GM21825 (cell line): ENCODE results near the gene SHISA6.

ENCODE experiments used
- ATAC-seq: cut with Tn5 transposase; IDR thresholded peaks from one replicate; pipeline ENCODE4 v1.9.1; 2021; ENCODE audit warnings: mild to moderate bottlenecking, moderate library complexity; ENCODE audit not compliant: unreplicated experiment

Gene SHISA6

DNA sequence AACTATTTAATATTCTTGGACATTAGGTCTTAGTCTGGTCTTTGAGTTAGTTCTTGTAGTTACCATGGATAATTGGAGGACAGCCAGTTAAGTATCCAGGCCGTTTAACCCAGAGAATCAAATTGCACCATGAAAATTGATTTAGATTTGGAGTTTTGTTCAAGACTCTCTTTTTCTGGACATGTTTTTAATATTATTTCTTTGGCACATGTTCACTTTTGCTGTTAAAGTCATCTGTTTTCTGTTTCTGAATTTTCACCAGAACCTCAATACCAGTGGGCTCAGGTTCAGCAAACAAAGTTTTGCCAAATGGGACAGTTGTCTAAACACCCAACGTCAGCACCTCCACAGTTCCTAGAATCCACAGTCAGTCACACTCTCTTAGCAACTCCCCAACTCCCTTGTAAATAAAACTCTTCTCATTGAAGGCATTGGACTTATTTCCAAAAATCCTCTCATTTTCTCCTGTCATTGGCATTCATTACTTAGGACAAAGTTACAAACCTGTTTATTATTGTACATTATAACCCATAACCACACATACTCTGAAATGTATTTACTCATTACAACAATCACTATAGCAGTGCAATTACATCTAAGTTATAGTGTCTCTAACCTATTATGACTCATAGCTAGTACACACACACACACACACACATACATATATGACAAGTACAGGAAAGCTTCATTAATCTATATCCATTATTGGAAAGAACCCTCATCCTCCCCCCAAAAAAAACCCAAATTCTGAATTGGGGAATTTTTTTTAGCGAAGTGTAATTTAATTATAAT, 323.8 kb downstream of the SHISA6 start:
- ATAC-seq = no peak

GRCh38 chr17:11565591-11565990, 324.6 kb downstream of the SHISA6 start:
- ATAC-seq = no peak

- ATAC-seq = no peak
Measured at GRCh38 chr17:11578998-11579397, 338.0 kb downstream of the SHISA6 start.

- ATAC-seq = no peak
Measured at GRCh38 chr17:11580677-11581076, 339.7 kb downstream of the SHISA6 start.

DNA sequence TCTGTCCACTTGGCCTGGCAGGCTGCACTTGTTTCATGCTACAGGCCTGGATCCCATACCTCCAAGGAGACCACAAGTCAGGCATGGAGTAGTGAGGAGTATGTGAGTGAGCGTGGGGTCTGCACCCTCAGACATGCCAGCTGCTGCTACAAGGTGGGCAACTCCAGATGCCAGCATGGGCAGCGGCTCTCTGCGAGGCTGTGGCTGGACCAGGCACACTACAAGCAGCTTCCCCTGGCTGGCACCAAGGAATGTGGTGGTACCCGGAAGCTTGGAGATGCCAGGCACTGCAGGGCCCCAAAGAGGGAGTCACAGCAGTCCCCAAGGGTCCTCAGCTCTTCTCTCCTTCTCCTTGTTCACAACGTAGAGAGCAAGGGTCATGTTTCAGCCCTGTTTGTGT, 341.2 kb downstream of the SHISA6 start:
- no peak for ATAC-seq

DNA sequence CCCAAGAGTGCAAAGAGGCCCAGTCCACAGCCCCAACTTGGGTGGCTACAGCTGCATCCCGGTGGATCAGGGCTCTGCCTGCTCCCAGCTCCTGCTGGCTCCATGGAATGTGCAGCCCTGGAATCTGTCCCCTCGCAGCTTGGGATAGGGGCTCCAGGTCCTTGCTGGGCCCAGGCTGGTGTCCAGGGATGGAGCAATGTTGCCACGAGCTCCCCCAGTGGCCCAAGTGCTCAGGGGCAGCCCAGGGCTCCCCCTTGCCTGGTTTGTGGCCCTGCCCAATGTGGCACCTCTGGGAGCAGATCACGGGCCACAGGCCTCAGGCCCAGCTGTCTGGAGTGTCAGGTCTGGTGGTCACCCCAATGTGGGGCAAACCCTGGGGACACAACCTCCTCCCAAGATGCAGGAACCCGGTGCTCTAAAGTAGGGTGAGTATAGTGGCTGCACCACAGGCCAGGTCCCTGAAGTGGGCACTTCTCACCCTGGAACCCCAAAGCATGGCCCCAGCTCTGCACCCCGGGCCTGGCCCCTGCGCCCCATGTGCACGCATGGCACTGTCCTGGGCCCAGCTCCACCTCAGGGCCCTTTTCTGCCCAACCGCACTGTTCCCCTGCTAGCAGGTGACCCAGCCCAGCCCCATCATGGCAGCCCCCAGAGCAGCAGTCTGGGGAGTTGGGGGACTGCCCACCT, 342.4 kb downstream of the SHISA6 start:
- ATAC-seq = no peak

DNA sequence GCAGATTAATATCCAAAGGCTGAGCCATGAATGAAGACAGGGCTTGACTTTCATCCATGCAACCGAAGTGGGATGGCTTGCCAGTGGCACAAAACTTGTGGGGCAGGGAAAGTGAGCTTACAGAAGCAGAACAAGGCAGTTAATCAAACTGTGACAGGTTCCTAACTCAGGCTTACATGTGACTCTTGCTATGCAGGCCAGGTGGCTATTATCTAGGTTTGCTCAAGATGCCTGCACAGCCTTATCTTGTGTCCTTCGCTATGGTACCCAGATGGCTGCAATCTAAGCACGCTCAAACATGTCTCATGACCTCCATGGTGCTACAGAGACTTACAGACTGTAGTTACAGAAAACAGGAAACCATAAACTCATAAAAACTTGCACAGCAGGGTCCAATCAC, 348.7 kb downstream of the SHISA6 start:
- no peak for ATAC-seq

GRCh38 chr17:11598274-11599221, 357.5 kb downstream of the SHISA6 start, which contains the start of gene DNAH9:
TSS of gene DNAH9 (plus strand) at chr17:11598470. CDS start at chr17:11598499, 29 bp downstream.
- no peak for ATAC-seq

DNA sequence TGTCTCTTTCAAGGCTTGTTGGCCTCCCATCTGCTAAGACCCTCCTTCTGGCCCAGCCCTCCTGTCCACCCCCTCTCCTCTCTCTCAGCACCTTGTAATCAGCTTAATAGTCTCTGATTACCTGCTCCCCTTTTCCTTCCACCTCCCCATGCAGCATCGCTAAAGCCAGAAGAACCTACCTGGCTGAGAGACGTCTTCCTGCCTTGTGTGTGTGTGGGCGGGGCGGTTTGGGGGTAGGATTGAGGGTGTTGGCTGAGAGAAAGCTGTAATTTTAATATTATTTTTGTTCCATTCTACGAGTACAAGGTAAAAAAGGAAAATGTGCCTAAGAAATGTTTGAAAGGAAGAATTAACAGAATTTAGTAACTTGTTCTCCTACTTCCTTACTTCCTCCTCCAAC, 360.6 kb downstream of the SHISA6 start:
- no peak for ATAC-seq

DNA sequence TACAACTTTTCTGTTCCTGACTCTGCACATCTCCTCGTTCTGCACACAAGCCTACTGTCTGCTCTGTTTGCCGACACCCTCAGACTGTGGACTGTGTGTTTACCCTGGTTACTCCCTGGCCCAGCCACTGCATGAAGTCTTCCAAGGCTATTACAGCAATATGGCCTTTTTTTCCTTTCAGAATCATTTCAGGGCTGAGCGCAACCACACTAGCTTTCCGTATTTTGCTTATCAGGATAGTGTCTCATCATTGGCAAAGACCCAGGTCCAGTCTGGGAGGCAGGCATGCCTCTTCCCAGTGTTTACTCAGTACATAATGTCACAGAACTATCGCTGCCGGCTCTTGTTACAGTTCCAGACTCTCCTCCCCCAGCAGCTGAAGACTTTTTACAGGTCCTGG, 367.4 kb downstream of the SHISA6 start:
- no peak for ATAC-seq

DNA sequence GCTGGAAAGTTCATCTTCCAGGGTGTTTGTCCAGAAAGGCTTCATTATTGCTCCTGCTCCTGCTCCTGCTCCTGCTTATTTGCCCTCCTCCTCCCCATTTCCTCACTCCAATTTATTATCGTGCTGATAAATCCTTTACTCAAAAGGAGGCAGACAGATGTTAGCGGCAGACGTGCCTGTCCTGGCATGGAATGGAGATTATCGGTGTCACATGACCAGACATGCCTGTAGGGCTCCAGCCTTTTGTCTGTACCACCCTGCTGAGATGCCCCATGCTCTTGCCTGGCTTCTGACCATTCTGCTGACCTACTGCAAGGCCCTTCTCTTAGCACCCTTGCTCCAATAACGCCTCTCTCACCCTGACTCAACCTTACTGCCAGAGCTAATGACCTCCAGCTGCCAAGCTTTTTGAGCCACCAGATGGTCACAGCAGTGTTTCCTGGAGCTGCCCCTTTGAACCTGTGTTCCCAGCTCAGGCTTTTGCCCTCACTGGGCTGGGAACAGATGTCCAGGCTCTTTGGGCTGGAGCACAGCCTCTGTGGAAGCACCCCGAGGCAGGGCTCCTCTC, 370.1 kb downstream of the SHISA6 start:
- no peak for ATAC-seq

DNA sequence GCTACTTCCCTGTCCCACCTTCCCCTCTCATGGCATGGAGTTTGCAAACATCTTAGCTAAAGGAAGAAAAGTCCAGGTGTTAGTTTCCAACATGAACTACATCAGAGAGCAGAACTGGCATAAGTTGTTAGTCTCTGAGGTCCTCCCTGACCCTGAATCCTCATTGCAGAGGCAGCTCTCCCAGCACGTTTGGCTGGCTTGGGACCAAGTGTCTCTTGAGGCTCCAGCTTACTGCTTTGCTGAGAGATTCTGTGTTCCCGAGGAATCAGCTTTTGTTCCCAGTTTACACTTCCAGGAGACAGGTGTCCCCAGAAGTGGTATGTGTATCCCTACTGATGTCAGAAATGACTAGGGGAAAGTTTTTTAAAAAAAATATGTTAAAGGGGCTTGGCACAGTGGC, 371.9 kb downstream of the SHISA6 start:
- no peak for ATAC-seq
